BE2C (cell line): Measurements from ENCODE around the gene UMAD1.
"Not testable (repeated sequence)": the region's sequence is repeated elsewhere in the genome, so short reads cannot be mapped to it uniquely, and the experiment has no call there.

Experiments
- DNase-seq: peaks from one replicate; pipeline ENCODE4 v3.0.0-alpha.2; 2020
- H3K27me3 ChIP-seq: fragments of 250-450 bp; sonication (Bioruptor Pico); 2 replicates; pipeline ENCODE4 v1.5.1; 2020; ENCODE audit warnings: mild to moderate bottlenecking
- H3K36me3 ChIP-seq: fragments of 250-450 bp; sonication (Bioruptor Pico); 2 replicates; pipeline ENCODE4 v1.5.1; 2020; ENCODE audit warnings: mild to moderate bottlenecking
- H3K4me1 ChIP-seq: fragments of 250-450 bp; sonication (Bioruptor Pico); 2 replicates; pipeline ENCODE4 v1.5.1; 2020
- H3K4me3 ChIP-seq: 2 replicates; pipeline ENCODE4 v1.5.1; 2011; ENCODE audit warnings: low read depth, low read length
- H3K9me3 ChIP-seq: fragments of 250-450 bp; sonication (Bioruptor Pico); 2 replicates; pipeline ENCODE4 v1.5.1; 2020
- CTCF ChIP-seq: IDR thresholded peaks from 2 replicates; pipeline ENCODE4 v1.5.1; 2012; ENCODE audit warnings: mild to moderate bottlenecking, low read depth, low read length

Gene UMAD1

GRCh38 chr7:7816084-7816483, 175.5 kb downstream of the UMAD1 start:
- peaks cover under 1% of the 10 kb centered on the region for H3K4me1 ChIP-seq
- no peaks in the 10 kb centered on the region for H3K9me3 ChIP-seq
- TF ChIP-seq CTCF, result no peak
- H3K27me3 ChIP-seq, result no peaks in the 10 kb centered on the region
- no peaks in the 10 kb centered on the region; the same call in 1 of the 2 replicates for H3K36me3 ChIP-seq
- DNase-seq, result no peak
- no peak overlapping the region for H3K4me3 ChIP-seq

GRCh38 chr7:7816816-7817536, 176.4 kb downstream of the UMAD1 start:
- H3K27me3 ChIP-seq, result no peaks in the 10 kb centered on the region
- no peak for DNase-seq
- no peaks in the 10 kb centered on the region; the same call in none of the 2 replicates for H3K4me1 ChIP-seq
- no peak overlapping the region for H3K4me3 ChIP-seq
- no peaks in the 10 kb centered on the region; the same call in 1 of the 2 replicates for H3K36me3 ChIP-seq
- no peaks in the 10 kb centered on the region for H3K9me3 ChIP-seq
- TF ChIP-seq CTCF, result no peak

GRCh38 chr7:7817748-7818147, 177.2 kb downstream of the UMAD1 start:
- TF ChIP-seq CTCF, result no peak
- no peaks in the 10 kb centered on the region; the same call in 1 of the 2 replicates for H3K36me3 ChIP-seq
- H3K4me1 ChIP-seq, result no peaks in the 10 kb centered on the region; the same call in none of the 2 replicates

GRCh38 chr7:7818179-7818578, 177.6 kb downstream of the UMAD1 start:
- H3K36me3 ChIP-seq, H3K9me3 ChIP-seq, H3K27me3 ChIP-seq, H3K4me1 ChIP-seq, DNase-seq, H3K4me3 ChIP-seq: not testable (repeated sequence)

More at GRCh38 chr7:7817748-7818147, 177.2 kb downstream of the UMAD1 start:
- no peak for DNase-seq
- Histone ChIP-seq H3K4me3 (no peak overlapping the region), H3K9me3 (no peaks in the 10 kb centered on the region), H3K27me3 (no peaks in the 10 kb centered on the region)

GRCh38 chr7:7819442-7820247, 179.1 kb downstream of the UMAD1 start:
- Histone ChIP-seq H3K9me3 (no peaks in the 10 kb centered on the region), H3K36me3 (no peaks in the 10 kb centered on the region), H3K27me3 (no peaks in the 10 kb centered on the region), H3K4me3 (no peak overlapping the region), H3K4me1 (no peaks in the 10 kb centered on the region; the same call in none of the 2 replicates)
- TF ChIP-seq CTCF, result no peak
- DNase-seq, result no peak

GRCh38 chr7:7820409-7820808, 179.9 kb downstream of the UMAD1 start:
- Histone ChIP-seq H3K27me3 (no peaks in the 10 kb centered on the region), H3K36me3 (no peaks in the 10 kb centered on the region), H3K4me1 (no peaks in the 10 kb centered on the region; the same call in none of the 2 replicates), H3K9me3 (no peaks in the 10 kb centered on the region), H3K4me3 (no peak overlapping the region)
- no peak for TF ChIP-seq CTCF
- no peak for DNase-seq
